B cell (primary cell): ENCODE results near the gene P3H3. TPM values are rescaled to one million over a fixed set of nuclear protein-coding genes. Genes with fewer than 3 reads are reported as not detected.

Source experiments
- ATAC-seq: fragments of 200-7000 bp; cut with Tn5 transposase; one replicate; pipeline ENCODE4 v1.10.0; 2021; ENCODE audit warnings: low read depth, mild to moderate bottlenecking, moderate number of reproducible peaks, moderate library complexity
- CTCF ChIA-PET: fragments of 350-600 bp; sonication (Branson Sonifier 250); formaldehyde crosslinking; loops from one replicate; lab custom pipeline; 2021; ENCODE audit warnings: antibody characterized with exemption, inconsistent platforms; lab: Charles Lee
- POLR2A ChIA-PET: fragments of 350-600 bp; sonication (Branson Sonifier 250); formaldehyde crosslinking; loops from one replicate; lab custom pipeline; 2021; ENCODE audit warnings: antibody characterized with exemption; lab: Charles Lee
- DNase-seq: peaks from one replicate; pipeline ENCODE4 v3.0.0; 2013
- H2AFZ ChIP-seq: 2 replicates; pipeline ENCODE4 v1.6.1; 2012; ENCODE audit warnings: mild to moderate bottlenecking, low read depth, low read length; ENCODE audit not compliant: insufficient read depth, poor library complexity, severe bottlenecking
- H3K27ac ChIP-seq, 2 donors: 1 replicate in 1 of 2; 2 replicates in 1 of 2; pipeline ENCODE4 v1.5.1; 2012 to 2013; ENCODE audit warnings: low read length in 2 of 2, mild to moderate bottlenecking in 2 of 2, moderate library complexity in 1 of 2
- H3K27me3 ChIP-seq, 4 experiments: fragments of 200-600 bp in 1 of 4; sonication (generic) in 1 of 4; replicated peaks in 1 of 4; 1 replicate in 2 of 4; 2 replicates in 2 of 4; pipeline versions ENCODE4 v1.6.1 to v1.7.0; 2013 to 2016; ENCODE audit warnings: low read length in 3 of 4, mild to moderate bottlenecking in 2 of 4, mixed read lengths in 1 of 4, moderate library complexity in 1 of 4; ENCODE audit not compliant: insufficient read depth in 4 of 4, control insufficient read depth in 3 of 4; ENCODE audit errors: control extremely low read depth in 1 of 4
- H3K36me3 ChIP-seq, 2 experiments: replicated peaks in 1 of 2; 1 replicate in 1 of 2; 2 replicates in 1 of 2; pipeline versions ENCODE4 v1.6.1 to v1.7.1; 2013; ENCODE audit warnings: low read length in 1 of 2; ENCODE audit not compliant: insufficient read depth in 2 of 2, control insufficient read depth in 1 of 2; ENCODE audit errors: control extremely low read depth in 1 of 2, extremely low read depth in 1 of 2
- H3K4me1 ChIP-seq, 2 donors: fragments of 200-600 bp in 1 of 2; sonication (generic) in 1 of 2; 1 replicate in 1 of 2; 2 replicates in 1 of 2; pipeline versions ENCODE4 v1.5.1 to v1.6.1; 2013 to 2017; ENCODE audit warnings: low read length in 2 of 2; ENCODE audit not compliant: control insufficient read depth in 2 of 2, insufficient read depth in 2 of 2
- H3K4me2 ChIP-seq: replicated peaks from 2 replicates; pipeline ENCODE3; 2012; ENCODE audit warnings: mild to moderate bottlenecking, low read depth, low read length; ENCODE audit not compliant: poor library complexity, severe bottlenecking
- H3K4me3 ChIP-seq, 5 experiments: fragments of 200-600 bp in 1 of 5; sonication (generic) in 1 of 5; 1 replicate in 3 of 5; 2 replicates in 2 of 5; pipeline versions ENCODE4 v1.5.1 to v1.7.0; 2011 to 2016; ENCODE audit warnings: low read length in 4 of 5, mild to moderate bottlenecking in 4 of 5, low read depth in 2 of 5, control low read depth in 1 of 5, moderate library complexity in 1 of 5; ENCODE audit not compliant: insufficient read depth in 1 of 5; ENCODE audit errors: control extremely low read depth in 1 of 5, extremely low read depth in 1 of 5
- H3K79me2 ChIP-seq: fragments of 200-600 bp; sonication (generic); one replicate; pipeline ENCODE4 v1.6.0; 2016; ENCODE audit warnings: low read length; ENCODE audit not compliant: control insufficient read depth, insufficient read depth
- H3K9ac ChIP-seq: fragments of 200-600 bp; sonication (generic); 2 replicates; pipeline ENCODE4 v1.6.1; 2017; ENCODE audit warnings: mild to moderate bottlenecking, low read length, moderate library complexity
- H3K9me3 ChIP-seq, 3 donors: one replicate each; pipeline versions ENCODE4 v1.6.1 to v1.7.1; 2013; ENCODE audit warnings: low read length in 2 of 3; ENCODE audit not compliant: control insufficient read depth in 2 of 3, insufficient read depth in 1 of 3; ENCODE audit errors: control extremely low read depth in 1 of 3
- H4K20me1 ChIP-seq: 2 replicates; pipeline ENCODE4 v1.6.0; 2012; ENCODE audit warnings: mild to moderate bottlenecking, low read length; ENCODE audit not compliant: insufficient read depth, control insufficient read depth, poor library complexity, severe bottlenecking
- H3K27ac Mint-ChIP-seq: one replicate; pipeline ENCODE4 v1.8.0; 2021; ENCODE audit warnings: mixed read lengths
- H3K27me3 Mint-ChIP-seq: one replicate; pipeline ENCODE4 v1.8.0; 2021; ENCODE audit warnings: mixed read lengths
- H3K4me1 Mint-ChIP-seq: one replicate; pipeline ENCODE4 v1.8.0; 2021; ENCODE audit warnings: mixed read lengths
- H3K4me3 Mint-ChIP-seq: one replicate; pipeline ENCODE4 v1.8.0; 2021; ENCODE audit warnings: mixed read lengths
- H3K9me3 Mint-ChIP-seq: one replicate; pipeline ENCODE4 v1.8.0; 2022; ENCODE audit warnings: mixed read lengths; ENCODE audit not compliant: insufficient read depth
- EZH2 ChIP-seq: IDR thresholded peaks from 2 replicates; pipeline ENCODE4 v1.6.1; 2012; ENCODE audit warnings: borderline replicate concordance, low read depth, mild to moderate bottlenecking, moderate library complexity, low read length; ENCODE audit not compliant: insufficient read depth, poor library complexity, severe bottlenecking
- WGBS: methylation state at CpG from one replicate; pipeline ENCODE4 v1.1.5; 2013; ENCODE audit warnings: missing lambda C conversion rate; ENCODE audit not compliant: insufficient coverage; 5-methylcytosine and 5-hydroxymethylcytosine counted together
- intact Hi-C: fragments of 100-400 bp; cut with micrococcal nuclease; formaldehyde crosslinking; loops from one replicate; pipeline ENCODE4 v1.10.0; 2022
- polyA plus RNA-seq: library from polyadenylated mRNA; depleted of rRNA; stranded (reverse); fragments of >200 nt; gene quantifications from 2 replicates; pipeline ENCODE4 v1.2.3, GENCODE V29; 2012
- total RNA-seq, 2 donors: library from RNA; stranded (reverse); fragments of 120-200 nt in 1 of 2; gene quantifications; 1 replicate in 1 of 2; 2 replicates in 1 of 2; pipeline versions ENCODE4 v1.2.3 to v1.2.4, GENCODE V29; 2013 to 2022
- TF ChIP-seq, protein P1 (sequence below): fragments of 200-600 bp; IDR thresholded peaks from one replicate; pipeline ENCODE4 v1.8.0; 2022; ENCODE audit warnings: antibody characterized with exemption, mild to moderate bottlenecking

The P3H3 gene
- total and polyA plus RNA-seq, 2 donors (not counting 1 experiment from before 2014, with no cell fraction given), result 0.09 TPM; not detected in 1

DNA sequence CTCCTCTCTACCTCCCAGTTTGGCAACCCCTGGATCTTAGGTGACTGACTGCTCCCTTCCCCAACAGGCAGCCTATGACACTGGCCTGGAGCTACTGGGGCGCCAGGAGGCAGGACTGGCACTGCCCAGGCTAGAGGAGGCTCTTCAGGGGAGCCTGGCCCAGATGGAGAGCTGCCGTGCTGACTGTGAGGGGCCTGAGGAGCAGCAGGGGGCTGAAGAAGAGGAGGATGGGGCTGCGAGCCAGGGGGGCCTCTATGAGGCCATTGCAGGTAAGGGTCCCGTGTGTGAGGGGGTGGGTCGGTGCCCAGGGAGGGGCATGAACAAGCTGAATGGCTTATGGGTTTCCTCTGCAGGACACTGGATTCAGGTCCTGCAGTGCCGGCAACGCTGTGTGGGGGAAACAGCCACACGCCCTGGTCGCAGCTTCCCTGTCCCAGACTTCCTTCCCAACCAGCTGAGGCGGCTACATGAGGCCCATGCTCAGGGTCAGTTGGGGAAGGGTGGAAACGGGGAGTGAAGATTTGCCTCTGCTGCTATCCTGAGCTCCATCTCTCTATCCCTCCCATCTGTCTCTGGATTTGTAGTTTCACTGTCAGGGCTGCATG lies 2.2 kb downstream of the P3H3 start:
- H3K4me1 ChIP-seq, result peaks cover 21 to 27% of the 10 kb centered on the region in 2 donors
- ATAC-seq, result no peak
- no peak overlapping the region for H2AFZ ChIP-seq
- 93% methylated on average over 9 of the region's 11 CpGs for WGBS
- Mint-ChIP-seq H3K27ac (no peak overlapping the region), H3K4me1 (peaks cover 20% of the 10 kb centered on the region), H3K27me3 (peaks cover 63% of the 10 kb centered on the region), H3K9me3 (no peaks in the 10 kb centered on the region), H3K4me3 (peak overlapping the region; percentile 59)
- H3K9ac ChIP-seq, result no peak overlapping the region
- intact Hi-C loops, result no loop called here
- H4K20me1 ChIP-seq, result peaks cover 11% of the 10 kb centered on the region
- ChIA-PET POLR2A (interaction anchor here (1.3 to 1.5 kb wide), 2 partner anchors 43 to 77 kb away, joined by 3 to 4 read pairs; partner anchors contain the start of genes MLF2 and SPSB2), CTCF (interaction anchor here (1.1 to 1.8 kb wide), 3 partner anchors 22 to 52 kb away, joined by 4 to 5 read pairs (median 5); partner anchors contain the start of genes SPSB2 and USP5)
- peaks cover 0 to 57% (median 28%) of the 10 kb centered on the region in 4 experiments for H3K27me3 ChIP-seq
- no peak overlapping the region for H3K27ac ChIP-seq
- no peaks in the 10 kb centered on the region for H3K79me2 ChIP-seq
- no peak overlapping the region for H3K4me2 ChIP-seq
- no peaks in the 10 kb centered on the region for H3K36me3 ChIP-seq
- no peak for DNase-seq
- H3K9me3 ChIP-seq, result peaks cover 0 to 11% (median 0%) of the 10 kb centered on the region in 3 donors
- TF ChIP-seq, protein P1, sequence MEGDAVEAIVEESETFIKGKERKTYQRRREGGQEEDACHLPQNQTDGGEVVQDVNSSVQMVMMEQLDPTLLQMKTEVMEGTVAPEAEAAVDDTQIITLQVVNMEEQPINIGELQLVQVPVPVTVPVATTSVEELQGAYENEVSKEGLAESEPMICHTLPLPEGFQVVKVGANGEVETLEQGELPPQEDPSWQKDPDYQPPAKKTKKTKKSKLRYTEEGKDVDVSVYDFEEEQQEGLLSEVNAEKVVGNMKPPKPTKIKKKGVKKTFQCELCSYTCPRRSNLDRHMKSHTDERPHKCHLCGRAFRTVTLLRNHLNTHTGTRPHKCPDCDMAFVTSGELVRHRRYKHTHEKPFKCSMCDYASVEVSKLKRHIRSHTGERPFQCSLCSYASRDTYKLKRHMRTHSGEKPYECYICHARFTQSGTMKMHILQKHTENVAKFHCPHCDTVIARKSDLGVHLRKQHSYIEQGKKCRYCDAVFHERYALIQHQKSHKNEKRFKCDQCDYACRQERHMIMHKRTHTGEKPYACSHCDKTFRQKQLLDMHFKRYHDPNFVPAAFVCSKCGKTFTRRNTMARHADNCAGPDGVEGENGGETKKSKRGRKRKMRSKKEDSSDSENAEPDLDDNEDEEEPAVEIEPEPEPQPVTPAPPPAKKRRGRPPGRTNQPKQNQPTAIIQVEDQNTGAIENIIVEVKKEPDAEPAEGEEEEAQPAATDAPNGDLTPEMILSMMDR, result no peak
- TF ChIP-seq EZH2, result no peak
- H3K4me3 ChIP-seq, result no peak overlapping the region

DNA sequence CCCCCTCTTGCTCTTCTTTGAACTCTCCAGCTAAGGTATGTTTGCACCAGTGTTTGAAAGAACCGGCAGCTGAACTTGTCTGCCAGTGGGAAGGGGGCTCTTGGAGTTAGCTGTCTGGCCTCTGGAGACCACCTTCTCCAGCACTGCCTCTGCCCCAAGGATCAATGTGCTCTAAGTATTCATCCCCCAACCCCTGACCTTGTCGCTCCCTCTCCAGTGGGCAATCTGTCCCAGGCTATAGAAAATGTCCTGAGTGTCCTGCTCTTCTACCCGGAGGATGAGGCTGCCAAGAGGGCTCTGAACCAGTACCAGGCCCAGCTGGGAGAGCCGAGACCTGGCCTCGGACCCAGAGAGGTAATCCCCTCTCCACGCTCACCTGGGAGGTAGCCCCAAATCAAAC lies 2.8 kb downstream of the P3H3 start:
- ChIA-PET CTCF (interaction anchor here (0.7 to 1.4 kb wide), 4 partner anchors 21 to 247 kb away, joined by 3 to 5 read pairs (median 4); partner anchors contain the start of genes SPSB2 and USP5), POLR2A (no interaction called here)
- Histone ChIP-seq H3K79me2 (no peaks in the 10 kb centered on the region), H3K9ac (no peak overlapping the region), H3K9me3 (peaks cover 0 to 7% (median 0%) of the 10 kb centered on the region in 3 donors), H2AFZ (no peak overlapping the region), H3K4me1 (peaks cover 20 to 28% of the 10 kb centered on the region in 2 donors), H3K36me3 (no peaks in the 10 kb centered on the region), H3K4me2 (no peak overlapping the region), H4K20me1 (peaks cover 11% of the 10 kb centered on the region), H3K27me3 (peaks cover 0 to 51% (median 23%) of the 10 kb centered on the region in 4 experiments), H3K4me3 (no peak overlapping the region), H3K27ac (no peak overlapping the region)
- WGBS, result 98% methylated on average over 5 of the region's 6 CpGs
- Mint-ChIP-seq H3K9me3 (no peaks in the 10 kb centered on the region), H3K27me3 (peaks cover 57% of the 10 kb centered on the region), H3K4me1 (peaks cover 17% of the 10 kb centered on the region), H3K4me3 (peak overlapping the region; percentile 45), H3K27ac (no peak overlapping the region)
- TF ChIP-seq EZH2, result no peak
- TF ChIP-seq, protein P1, result no peak
- no peak for ATAC-seq
- intact Hi-C loops, result no loop called here
- DNase-seq, result no peak
